ENCODE results near the gene C20orf202.

C20orf202 gene

DNA sequence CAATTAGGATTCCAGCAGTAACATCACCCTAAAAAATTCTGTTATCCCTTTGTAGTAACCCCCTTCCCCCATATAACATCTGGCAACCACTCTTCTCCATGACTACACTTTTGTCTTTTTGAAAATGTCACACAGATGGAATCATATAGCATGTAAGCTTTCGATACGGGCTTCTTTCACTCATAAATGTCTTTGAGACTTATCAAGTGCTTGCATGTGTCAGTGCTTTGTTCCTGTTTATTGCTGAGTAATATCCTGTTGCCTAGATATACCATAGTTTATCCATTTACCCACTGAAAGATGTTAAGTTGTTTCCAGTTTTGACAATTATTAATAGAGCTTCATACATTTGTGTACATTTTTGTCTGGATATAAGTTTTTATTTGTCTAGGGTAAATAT lies 52.4 kb downstream of the C20orf202 start:
- Histone ChIP-seq H3K27ac (ENCODE audit: extremely low read depth, low read depth, low read length) (no peak overlapping the region), H3K4me1 (ENCODE audit: control insufficient read depth, insufficient read depth, low read length) (peaks cover 4% of the 10 kb centered on the region), H3K4me3 (ENCODE audit: low read depth, low read length) (no peak overlapping the region), H3K36me3 (ENCODE audit: control insufficient read depth in 2 of 2, insufficient read depth in 1 of 2, low read length in 2 of 2) (no peaks in the 10 kb centered on the region), H3K9me3 (ENCODE audit: control insufficient read depth, insufficient read depth, low read depth, low read length) (no peaks in the 10 kb centered on the region; the same call in 1 of the 2 replicates)
- ChIA-PET POLR2A (no interaction called here), CTCF (interaction anchor here (0.8 kb wide), 1 partner anchor 644 kb away, joined by 3 read pairs; no protein-coding TSS in a partner anchor)
- TF ChIP-seq ZNF37A (tag by site-specific recombination; IDR thresholded peaks at IDR 0.05): no peak
- no peak for TF ChIP-seq SP7 (tag by site-specific recombination; IDR thresholded peaks at IDR 0.05)

All from HEK293 (cell line).